Effector CD8-positive, alpha-beta T cell (primary cell): ENCODE results near the gene LIG4.
"Not testable (repeated sequence)": the region's sequence is repeated elsewhere in the genome, so short reads cannot be mapped to it uniquely, and the experiment has no call there.

ENCODE experiments used
- DNase-seq: peaks from one replicate; lab custom pipeline; 2025; lab: John Stamatoyannopoulos, UW
- total RNA-seq, 4 experiments: gene quantifications; one replicate each; lab custom pipeline; 2026; lab: John Stamatoyannopoulos, UW

LIG4 gene
- 21.7 to 30.5 (median 23.1) reads per million in 4 experiments for total RNA-seq

DNA sequence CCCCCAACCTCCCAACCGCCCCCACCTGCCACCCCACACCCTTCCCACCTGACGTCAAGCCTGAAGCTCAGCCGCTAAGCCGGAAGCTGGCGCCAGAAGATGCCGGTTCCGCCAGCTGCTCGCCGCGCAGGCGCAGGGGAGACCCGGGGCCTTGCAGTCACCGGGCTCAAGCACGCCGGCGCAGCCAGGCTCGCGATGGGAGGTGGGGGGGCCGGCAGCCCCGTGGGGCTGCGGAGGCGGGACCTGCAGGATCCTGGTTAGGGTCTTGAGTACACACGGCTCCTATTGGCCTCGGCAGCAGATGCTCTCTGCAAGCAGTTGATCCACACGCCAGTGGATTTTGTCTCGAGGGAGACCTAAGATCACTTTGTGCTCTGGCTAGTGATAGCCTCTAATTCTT lies at the start of gene LIG4:
Gene LIG4, minus strand, starts transcription at position 101 of the 400 bp plus-strand sequence. CDS start 4,268 bp downstream, outside the sequence.
- DNase-seq, result peak; percentile 87

DNA sequence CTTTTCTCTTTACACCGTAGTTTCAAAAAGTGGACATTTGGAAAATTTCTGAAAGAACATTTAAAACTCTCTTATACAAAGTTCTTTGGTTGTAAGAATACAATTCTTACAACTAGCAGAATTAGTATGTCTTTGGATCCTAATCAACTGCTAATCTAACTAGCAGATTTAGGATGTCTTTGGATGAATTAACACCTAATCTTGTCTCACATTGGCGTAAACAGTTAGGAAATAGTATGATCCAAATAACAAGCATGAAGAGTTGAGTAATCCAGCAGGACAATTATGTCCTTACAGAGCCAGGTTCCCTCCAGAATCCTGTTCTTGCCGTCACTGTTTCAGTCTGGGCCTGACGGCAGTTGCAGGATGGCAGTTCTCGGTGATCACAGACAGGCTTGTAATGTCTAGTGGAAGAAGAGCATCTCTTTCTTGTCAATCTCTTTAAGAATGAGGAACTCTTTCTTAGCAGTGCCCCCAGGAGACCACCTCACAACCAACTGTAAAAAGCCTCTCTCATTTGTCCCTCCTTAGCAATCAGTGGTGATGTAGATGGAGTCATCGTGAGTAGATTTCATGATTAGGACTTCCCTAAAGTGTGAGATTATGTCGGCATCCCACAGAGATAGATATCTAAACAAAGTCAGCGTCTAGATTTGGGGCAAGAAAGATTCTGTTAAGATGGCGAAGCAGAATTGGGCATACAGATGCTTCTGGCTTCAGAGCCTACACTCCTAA lies 48.5 kb upstream of the LIG4 start:
- no peak for DNase-seq

DNA sequence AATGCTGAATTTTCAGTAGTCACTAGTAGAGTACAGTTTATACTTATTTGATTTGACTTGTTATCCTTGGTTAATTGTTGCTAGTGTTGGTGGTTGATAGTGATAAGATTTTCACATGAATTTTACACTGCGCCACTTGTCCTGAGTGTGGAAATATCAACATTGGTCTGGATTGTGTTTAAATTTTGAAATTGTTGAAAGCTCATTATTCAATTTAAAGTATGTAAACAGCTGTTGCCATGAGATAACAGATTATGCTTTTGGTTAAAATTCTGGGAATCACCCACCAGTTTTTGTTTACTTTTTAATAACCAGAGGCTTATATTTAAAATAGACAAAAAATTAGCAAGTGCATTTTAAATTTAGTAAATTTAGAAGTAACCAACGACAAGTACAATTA lies 41.9 kb upstream of the LIG4 start:
- DNase-seq, result no peak

DNA sequence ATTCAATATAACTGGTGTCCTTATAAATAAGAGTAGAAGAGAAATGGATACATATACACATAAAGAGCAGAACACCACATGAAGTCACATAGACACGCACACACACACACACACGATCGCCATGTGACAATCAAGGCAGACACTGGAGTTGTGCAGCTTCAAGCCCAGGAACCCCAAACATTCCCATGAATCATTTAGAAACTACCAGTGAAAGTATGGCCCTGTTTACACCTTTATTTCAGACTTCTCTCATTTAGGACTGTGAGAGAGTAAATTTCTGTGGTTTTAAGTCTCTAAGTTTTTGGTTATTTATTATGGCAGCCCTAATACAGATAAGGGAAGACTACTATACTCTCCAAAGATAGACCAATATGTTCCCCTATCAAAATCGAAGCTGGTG lies 33.8 kb upstream of the LIG4 start:
- no peak for DNase-seq

DNA sequence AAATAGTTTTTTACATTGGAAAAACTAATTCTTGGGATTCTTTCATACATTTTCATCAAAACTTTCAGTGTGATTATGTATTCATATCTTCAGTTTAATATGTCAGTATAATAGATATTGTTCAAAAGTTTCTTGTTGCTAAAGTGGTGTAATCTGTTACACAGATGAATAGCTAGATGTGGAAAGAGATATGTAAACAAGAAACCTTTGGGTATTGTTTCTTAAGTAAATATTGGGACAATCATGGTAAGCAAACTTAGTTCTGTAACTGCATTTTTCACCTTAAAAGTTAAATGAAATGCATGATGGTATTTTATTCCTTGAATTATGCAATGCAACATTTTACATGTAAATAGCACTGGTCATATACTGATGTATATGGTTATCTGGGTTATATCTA lies 15.0 kb upstream of the LIG4 start:
- DNase-seq, result no peak

DNA sequence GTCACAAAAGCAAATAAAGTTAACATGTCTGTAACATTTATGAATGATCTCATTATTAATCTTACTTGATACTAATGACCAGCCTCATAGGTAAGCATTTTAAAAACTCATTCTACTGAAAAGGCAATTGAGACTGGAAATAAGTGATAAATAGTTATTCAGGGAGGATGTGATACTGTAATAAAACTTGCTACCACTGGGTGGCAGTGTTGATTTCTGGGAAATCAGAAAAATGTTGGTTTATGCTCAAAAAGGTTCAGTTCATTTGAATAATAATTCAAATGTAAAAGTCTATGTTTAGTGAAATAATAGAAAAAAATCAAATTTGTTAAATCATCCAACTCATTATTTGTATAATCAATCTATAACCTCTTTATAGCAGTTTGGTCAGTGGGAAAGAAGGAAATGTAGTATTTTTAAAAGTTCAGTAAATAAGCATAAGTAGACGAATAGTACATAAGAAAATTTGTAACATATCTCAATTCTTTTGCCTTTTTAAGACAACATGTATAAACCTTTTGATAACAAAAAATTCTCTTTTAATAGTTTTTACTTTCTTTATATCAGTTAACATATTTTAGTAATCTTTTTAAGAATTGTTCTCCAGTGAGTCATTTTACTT lies 12.4 kb upstream of the LIG4 start:
- no peak for DNase-seq

DNA sequence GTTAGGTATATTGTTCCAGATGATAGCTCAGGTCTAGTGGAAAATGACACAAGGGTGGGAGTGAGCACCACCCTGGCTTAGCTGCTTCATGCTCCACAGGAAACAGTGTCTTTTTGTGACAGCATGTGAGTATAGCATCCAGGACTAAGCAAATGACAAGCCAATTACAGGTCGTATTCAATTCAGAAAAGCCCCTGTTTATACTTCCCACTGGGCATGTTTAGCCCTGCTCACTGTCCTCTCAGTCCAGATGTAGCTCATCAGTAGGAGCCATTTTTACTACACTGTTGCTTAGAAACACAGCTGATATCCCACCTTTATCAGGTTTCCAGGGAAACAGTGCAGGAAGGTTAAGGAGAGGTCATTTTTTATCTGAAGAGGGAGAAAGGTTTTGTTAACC lies 10.8 kb upstream of the LIG4 start:
- DNase-seq, result no peak

DNA sequence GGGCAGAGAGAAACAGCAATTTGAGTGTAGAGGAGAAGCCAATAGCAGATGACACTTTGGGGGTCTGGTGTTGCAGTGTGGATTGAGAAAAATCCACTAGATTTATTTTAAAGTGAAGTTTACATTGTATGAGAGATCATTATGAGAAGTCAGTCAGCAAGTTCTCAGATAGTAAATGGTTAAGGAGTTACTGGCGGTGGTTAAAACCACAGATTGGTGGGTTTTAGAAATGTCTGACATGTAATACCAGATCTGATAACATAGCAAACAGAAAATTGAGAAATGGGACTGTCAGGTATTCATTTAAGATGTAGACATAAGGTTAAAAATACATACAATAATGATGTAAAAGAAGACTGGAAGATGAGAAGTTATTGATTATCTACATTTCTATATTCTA lies 10.1 kb upstream of the LIG4 start:
- DNase-seq, result no peak

DNA sequence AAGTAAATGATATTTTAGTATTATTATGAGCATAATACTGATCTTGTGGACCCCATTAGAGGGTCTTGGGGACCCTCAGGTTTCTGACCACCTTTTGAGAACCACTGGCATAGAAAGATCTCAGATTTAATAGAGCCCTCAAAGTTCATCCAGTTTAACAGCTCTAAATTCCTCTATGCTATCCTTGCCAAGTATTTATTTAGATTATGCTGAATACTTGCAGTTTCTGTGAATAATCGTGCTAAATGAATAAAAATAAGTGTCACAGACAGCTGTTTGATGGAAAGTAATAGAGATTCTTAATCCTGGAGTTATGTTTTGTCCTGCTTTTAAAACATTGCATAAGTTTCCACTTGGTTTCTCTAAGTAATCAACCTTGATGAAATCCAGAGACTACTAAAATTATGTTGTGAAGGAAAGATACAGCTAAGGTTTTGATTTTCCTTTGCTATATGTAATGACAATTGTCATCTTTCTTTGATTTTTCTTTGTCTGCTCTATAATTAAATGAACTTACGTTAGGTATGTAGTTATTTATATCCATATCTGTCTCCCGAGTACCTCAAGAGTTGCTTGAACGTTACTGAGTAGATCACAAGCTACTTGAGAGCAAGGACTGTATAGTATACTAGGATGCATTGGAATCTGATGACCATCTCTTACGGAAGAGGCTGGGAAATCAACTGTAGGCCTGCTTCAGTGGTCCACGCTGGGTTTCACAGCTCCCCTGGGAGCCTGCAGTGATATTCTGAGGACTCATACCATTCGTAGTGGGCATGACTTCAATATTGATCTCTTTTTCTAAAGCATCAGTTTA lies 8.6 kb upstream of the LIG4 start:
- no peak for DNase-seq

DNA sequence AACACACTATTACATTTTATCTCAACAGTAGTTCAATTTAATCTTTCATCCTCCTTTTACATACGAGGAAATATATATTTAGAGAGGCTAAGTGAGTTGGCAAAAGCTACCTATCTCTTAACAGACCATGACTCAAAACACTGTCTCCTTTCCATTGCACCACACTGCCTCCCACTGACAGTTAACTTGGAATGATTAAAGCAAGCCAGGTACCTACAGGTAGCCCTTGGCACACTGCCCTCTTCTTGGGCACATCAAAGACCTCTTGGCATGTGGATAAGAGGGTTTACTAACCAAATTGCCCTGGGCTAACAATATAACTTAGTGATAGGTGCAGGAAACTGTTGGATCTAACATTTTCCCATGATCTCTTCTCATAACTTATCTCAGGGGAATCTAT lies 4.7 kb upstream of the LIG4 start:
- DNase-seq, result no peak

DNA sequence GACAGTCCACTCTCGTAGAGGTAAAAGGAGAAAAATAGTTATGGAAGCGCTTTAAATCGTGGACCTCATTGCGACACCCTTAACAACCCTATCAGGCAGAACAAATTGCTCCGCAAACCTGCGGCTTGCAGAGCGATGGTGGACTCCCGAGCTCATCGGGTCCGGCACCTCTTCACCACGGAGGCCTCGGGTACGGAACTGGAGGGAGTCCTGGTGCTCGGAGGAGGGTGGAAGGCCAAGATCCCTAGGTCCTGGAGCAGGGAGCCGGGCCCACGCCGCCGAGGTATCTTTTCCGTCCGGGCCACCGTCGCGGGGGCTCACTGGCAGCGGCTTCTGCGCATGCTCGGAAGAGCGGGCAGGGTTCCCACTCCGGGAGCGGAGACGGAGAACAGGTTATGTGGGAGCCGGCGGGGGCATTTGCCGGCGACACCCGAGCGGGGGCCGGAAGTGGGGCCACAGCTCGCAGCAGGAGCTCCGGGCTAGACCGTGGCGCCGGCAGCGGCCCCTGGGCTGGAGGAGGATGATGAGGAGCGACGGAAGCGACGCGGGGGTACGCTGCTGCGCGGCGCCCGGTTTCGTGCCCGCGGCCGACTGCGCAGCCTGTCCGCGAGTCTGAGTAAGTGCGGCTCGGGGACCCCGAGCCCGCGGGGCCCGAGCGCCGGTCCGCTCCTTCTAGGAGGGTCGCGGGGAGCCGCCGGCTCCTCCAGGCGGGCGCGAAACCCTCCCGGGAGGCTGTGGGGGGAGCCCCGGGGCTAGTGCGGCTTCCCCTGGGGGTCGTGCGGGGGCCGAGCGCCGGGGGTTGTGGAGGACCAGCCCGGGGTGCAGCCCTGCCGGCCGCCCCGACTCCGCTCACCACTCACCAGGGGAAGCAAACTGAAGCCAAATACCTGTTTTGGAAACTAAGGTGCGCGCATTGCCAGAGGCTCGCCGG lies 3.0 kb upstream of the LIG4 start, which contains the start of gene ABHD13:
Gene ABHD13, plus strand, starts transcription at position 349 of the 931 bp plus-strand sequence. CDS start 10,827 bp downstream, outside the sequence.
- DNase-seq, result peak; percentile 87

DNA sequence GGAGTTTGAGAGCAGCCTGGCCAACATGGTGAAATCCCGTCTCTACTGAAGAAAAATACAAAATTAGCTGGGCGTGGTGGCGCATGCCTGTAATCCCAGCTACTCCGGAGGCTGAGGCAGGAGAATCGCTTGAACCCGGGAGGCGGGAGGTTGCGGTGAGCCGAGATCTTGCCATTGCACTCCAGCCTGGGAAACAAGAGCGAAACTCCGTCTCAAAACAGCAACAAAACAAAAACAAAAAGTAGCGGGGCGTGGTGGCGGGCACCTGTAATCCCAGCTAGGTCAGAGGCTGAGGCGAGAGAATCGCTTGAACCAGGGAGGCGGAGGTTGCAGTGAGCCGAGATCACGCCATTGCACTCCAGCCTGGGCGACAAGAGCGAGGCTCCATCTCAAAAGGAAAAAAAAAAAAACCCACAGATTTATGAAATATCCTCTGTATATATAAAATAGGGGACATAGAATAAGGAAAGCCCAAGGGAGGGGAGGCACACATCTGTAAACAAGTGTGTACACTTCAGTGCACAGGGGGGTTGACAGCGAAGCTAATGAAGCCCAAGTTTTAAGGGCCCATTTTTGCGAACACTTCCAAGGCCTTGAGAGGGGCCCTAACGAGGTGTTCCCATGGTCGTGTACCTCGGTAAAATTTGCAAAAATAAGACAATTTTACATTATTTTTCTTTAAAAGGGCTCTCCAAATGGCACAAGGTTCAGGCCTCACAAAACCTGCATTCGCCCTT lies 2.1 kb upstream of the LIG4 start:
- not testable (repeated sequence) for DNase-seq

DNA sequence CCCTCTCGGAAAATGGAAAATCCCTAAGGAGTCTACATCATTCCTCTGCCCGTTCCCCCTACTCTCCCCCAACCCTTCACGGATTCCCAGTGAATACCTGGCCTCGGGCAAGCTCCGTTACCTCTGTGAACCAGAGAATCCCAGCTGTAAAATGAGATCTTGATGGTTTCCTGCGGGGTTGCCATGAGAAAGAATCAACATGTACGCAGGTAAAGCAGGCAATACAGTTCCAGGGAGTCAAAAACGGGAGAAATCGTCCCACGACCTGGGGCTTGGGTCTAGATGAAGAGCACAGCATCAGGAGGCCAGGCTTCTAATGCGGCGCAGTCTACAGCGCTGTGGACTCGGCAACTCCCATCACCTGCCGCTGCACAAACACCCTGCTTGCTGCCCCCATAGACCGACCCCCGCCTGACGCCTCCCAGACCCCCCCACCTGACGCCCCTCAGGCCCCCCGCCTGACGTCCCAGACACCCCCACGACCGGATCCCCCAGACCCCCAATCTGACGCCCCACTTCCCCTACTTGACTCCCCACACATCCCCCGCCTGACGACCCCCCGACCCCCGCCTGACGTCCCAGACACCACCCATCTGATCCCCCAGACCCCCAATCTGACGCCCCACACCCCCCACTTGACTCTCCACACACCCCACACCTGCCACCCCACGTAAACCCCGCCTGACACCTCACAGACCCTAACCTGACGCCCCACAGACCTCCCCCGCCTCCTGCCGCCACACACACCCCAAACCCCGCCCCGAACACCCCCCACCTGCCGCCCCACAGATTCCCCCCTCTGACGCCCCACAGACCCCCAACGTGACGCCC lies 680 bp downstream of the LIG4 start:
- no peak for DNase-seq

DNA sequence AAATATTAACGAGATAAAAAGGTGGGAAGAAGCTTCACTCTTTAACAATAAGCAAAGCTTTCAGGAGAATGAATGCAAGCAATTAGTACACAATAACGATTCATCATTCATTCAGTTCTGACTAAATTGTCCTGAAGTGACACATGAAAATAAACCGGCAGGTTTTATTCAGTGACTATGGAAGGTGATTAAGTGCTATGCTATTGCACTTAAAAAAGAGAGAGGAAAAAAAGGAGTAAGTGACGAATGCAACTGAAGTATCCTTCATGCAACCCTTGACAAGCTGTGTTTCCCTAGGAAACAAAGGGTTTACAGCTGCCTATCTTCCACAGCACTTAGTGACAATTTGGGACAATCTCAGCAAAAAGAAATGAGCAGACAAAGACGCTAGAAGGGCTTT lies 1.4 kb downstream of the LIG4 start:
- DNase-seq, result no peak

DNA sequence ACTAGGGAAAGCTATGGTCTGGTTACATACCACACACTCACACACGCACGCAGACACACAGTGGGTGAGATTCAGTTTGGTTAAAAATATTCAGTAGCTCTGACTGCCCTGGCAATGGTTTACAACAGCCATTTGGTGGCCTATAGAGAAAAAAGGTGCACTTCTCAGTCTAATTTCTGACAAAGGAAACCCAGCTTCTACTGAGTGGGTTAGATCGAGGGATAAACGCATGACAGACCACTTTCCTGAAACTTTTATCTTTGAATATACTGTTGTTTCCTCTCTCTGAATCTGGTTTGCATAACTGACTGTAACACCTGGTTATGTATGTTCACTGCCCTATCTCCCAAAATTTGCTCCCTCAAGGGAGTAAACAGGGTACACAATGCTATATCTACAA lies 2.5 kb downstream of the LIG4 start:
- no peak for DNase-seq

DNA sequence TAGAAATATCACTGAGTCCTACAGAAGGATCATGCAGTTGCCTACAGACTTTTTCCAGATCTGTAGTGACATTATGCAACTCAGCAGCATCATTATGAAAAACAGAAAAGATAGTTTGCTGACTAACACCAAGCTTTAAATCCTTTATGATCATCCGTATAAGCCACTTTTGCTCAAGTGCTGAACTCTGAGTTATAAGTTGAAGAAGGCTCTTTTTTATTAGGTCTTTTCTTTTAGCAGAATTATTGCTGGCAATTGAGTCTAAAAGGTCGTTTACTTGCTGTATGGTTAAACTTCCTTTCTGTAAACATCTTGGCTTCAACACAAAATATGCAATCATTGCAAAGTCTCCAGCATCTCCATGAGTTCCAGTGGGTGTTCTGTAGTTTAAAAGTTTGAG lies 4.8 kb downstream of the LIG4 start:
- DNase-seq, result no peak

DNA sequence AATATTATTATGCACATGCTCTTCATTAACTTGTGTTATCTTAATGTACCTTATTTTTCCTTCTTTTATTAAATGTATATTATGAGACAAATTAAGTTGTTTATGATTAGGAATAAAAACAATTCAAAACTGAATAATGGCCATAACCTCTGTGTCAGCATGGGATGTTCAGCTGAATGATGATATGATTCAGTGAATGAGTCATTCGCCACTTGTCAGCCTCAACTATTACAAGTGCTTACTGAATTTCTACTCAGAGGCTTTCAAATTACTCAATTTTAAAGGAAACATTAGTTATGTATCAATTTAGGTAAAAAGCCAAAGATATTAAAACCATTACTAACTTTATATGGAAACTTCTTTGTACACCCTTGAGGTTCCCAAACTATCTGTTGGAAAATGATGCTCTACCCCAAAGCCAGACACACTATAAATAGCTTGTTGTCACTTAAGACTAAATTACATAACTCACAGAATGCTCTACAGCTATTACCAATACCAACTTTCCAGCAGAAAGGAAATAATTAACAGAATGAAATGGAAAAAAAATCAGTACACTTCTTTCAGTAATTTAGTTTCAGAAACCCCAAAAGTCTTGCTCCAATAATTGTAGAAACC lies 14.4 kb downstream of the LIG4 start:
- no peak for DNase-seq

DNA sequence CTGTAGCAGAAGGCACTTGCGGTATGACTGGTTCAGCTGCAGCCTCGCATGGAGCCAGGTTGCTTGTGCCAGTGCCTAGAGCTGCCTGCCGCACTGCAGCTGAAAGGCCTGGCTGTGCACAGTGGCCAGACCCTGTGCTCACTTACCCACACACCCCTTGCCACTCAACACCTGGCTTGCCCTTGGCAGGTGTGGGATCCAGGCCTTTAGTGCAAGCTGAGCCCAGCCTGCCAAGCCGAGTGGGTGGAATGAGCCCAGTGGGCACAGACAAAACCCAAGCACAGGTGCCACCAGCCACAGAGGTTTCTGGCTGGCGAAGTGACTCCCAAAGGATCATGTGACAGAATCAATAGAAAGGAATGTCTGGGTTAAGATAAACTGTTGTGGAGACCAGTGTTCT lies 19.5 kb downstream of the LIG4 start:
- no peak for DNase-seq

DNA sequence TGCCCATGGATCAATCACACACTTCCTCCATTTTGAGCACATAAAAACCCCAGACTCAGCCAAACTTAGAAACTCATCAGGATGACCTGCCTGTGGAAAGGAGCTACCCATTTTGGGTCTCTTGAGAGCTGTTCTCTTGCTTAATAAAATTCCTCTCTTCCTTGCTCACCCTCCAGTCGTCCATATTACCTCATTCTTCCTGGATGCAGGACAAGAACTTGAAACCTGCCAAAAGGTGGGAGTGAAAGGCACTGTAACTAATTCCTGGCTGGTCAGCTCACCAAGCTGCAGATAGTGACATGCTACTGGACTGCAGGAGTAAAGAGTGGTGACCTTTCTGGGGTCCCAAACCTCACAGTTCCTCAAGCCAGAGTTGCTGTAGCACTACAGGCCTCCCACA lies 20.2 kb downstream of the LIG4 start:
- no peak for DNase-seq
